ENCODE measurements around the gene NRIP1. TPM values are rescaled to one million over a fixed set of nuclear protein-coding genes. Genes with fewer than 3 reads are reported as not detected.

NRIP1 gene
- total RNA-seq, 2 donors from 2014 or later, result 14.1 to 18.1 TPM

DNA sequence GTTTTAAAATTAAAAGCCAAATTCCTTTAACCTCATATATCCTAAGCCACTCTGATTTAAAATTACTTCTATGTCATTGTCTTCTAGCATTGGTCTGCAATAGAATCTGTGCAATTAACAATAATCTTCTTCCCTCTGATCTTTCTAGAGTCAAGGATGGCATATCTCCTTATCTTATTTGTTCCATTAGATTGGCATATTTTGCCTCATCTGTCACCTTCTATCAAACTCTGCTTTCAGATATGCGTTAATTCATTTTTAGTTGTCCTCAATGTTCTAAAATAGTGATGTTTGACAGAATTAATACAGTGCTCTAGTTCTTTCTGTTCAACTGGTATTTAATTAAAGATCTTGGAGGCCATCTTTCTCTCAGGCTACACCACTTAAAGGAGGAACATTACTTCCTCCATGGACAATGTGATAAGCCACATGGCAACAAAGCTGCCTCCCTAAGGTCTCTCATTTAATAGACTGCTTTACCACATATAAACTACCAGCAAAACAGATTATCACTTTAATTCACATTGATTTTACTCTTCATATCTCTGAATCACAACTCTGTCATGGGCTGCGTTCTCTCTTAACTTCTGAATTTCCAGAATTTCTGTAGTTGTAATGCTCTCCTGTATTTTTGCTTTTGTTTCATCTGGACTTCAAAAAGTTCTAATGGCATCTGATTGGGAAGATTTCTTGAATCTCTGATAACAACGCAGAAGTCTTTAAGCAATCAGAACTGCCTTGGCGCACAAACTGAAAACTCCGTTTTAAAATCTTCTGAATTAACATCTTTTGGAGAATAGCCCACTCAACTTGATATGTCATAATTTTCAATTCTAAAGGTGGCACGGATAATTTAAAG is 2.8 kb downstream of the NRIP1 start:
- Mint-ChIP-seq H3K4me3 (peak overlapping the region; percentile 87), H3K4me1 (ENCODE audit: low read depth) (peaks cover 73% of the 10 kb centered on the region), H3K27ac (peak overlapping the region; percentile 52), H3K27me3 (ENCODE audit: low read depth) (no peaks in the 10 kb centered on the region), H3K9me3 (no peaks in the 10 kb centered on the region), H3K36me3 (ENCODE audit: insufficient read depth in 2 of 2) (peaks cover 0 to 3% of the 10 kb centered on the region in 2 donors)
- no peak for DNase-seq
- no peak for ATAC-seq (replicated peaks in 1 of 2)

DNA sequence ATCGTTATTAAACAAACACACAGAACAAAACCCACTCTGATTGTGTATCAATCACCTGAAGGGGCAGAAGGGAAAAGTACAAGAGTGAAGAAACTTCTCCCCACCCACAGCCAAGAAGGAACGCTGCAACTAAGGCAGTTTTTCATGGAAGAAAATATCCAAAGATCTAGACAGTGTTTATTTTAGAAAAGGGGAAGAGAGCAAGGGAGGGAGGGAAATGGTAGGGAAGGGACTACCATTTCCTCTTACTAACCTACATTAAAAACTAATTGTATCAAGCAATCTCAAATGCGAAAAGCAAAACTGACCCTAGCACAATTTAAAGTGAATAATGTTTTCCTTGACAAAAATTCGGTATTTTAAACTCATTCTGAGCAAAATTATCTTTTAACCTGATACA is 3.5 kb downstream of the NRIP1 start:
- Mint-ChIP-seq H3K27me3 (ENCODE audit: low read depth) (no peaks in the 10 kb centered on the region), H3K4me1 (ENCODE audit: low read depth) (peaks cover 79% of the 10 kb centered on the region), H3K9me3 (no peaks in the 10 kb centered on the region), H3K27ac (no peak overlapping the region), H3K36me3 (ENCODE audit: insufficient read depth in 2 of 2) (peaks cover 0 to 3% of the 10 kb centered on the region in 2 donors), H3K4me3 (peak overlapping the region; percentile 87)
- ATAC-seq (replicated peaks in 1 of 2) (no peak), DNase-seq (no peak)

DNA sequence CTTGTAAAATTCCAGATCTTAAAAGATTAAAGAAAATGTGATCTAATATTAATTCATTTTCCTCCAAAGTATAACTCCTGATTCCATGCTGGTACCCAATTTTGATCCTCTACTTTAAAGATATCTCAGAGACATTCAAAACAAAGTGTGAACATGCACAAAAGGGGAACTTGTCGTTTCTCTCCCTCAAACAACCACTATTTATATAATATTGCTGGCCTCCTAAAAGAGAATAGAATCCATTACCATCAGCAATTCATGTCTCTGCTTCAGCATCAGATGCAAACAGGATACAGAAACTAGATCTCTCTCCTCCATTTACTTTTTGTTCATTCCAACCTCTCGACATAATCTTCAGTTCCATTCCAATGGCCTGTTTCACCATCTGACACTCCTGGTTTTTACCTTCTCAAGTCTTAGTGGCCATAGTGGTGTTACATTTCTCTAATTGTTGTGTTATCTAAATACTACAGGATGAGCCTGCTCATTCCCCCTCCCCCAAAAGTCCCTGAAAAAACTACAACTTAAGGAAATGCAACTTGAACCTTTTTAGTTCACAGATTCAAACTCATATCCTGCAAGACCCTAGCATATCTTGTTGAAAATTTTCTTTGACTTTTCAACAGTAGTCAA is 4.1 kb downstream of the NRIP1 start:
- Mint-ChIP-seq H3K4me3 (peak overlapping the region; percentile 11 to 42), H3K27ac (no peak overlapping the region), H3K4me1 (ENCODE audit: low read depth) (peaks cover 79% of the 10 kb centered on the region), H3K27me3 (ENCODE audit: low read depth) (no peaks in the 10 kb centered on the region), H3K9me3 (no peaks in the 10 kb centered on the region), H3K36me3 (ENCODE audit: insufficient read depth in 2 of 2) (peaks cover 0 to 2% of the 10 kb centered on the region in 2 donors)
- DNase-seq (no peak), ATAC-seq (replicated peaks in 1 of 2) (no peak)

DNA sequence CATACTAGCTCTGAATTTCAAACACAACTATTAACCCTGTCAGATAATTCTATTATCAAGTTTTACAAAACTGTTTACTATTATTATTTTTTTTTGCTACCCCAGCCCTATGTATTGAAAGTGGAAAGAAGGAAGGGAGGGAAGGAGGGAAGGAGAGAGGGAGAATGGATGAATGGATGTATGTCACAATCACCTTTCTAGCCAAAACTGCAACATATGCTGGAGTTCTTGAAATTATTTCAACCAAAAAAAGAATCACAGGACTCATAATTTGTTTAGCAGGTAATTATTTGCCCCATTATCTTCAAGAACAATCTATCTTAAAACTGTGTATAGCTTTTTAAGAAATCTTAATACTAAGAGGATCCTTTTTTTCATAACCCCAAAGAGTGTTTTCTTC is 5.4 kb downstream of the NRIP1 start:
- Mint-ChIP-seq H3K9me3 (no peaks in the 10 kb centered on the region), H3K36me3 (ENCODE audit: insufficient read depth in 2 of 2) (peaks cover 0 to 2% of the 10 kb centered on the region in 2 donors), H3K4me1 (ENCODE audit: low read depth) (peaks cover 89% of the 10 kb centered on the region), H3K27ac (no peak overlapping the region), H3K4me3 (no peak overlapping the region), H3K27me3 (ENCODE audit: low read depth) (no peaks in the 10 kb centered on the region)
- no peak for DNase-seq
- ATAC-seq (replicated peaks in 1 of 2), result no peak

DNA sequence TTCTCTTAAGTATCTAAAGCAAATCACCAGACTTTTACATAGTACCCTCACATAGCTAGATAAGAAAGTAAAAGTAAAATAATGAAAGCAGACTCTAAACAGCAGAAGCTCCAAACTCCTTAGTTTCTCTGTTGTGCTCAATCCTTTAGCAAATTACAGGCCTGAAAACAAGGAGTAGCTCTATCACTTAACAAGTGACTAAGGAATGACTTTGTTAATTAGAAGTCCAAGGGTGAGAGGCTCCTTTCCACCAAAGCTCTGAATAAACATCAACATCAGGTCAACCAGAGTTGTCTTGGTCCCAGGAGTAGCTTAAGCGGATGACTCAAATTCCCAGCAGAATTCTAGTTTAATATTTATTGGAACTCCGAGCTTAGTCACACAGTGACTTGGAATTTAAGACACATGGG is 5.9 kb downstream of the NRIP1 start:
- H3K9me3 Mint-ChIP-seq, result no peaks in the 10 kb centered on the region
- H3K36me3 Mint-ChIP-seq (ENCODE audit: insufficient read depth in 2 of 2), result peaks cover 0 to 2% of the 10 kb centered on the region in 2 donors
- H3K4me3 Mint-ChIP-seq, result peak overlapping the region; percentile 70 to 94
- ATAC-seq (replicated peaks in 1 of 2) (peak in 1 of 2 donors; percentile 35), DNase-seq (no peak)
- H3K27me3 Mint-ChIP-seq (ENCODE audit: low read depth), result no peaks in the 10 kb centered on the region
- peak overlapping the region; percentile 84 for H3K27ac Mint-ChIP-seq
- H3K4me1 Mint-ChIP-seq (ENCODE audit: low read depth), result peaks cover 94% of the 10 kb centered on the region

DNA sequence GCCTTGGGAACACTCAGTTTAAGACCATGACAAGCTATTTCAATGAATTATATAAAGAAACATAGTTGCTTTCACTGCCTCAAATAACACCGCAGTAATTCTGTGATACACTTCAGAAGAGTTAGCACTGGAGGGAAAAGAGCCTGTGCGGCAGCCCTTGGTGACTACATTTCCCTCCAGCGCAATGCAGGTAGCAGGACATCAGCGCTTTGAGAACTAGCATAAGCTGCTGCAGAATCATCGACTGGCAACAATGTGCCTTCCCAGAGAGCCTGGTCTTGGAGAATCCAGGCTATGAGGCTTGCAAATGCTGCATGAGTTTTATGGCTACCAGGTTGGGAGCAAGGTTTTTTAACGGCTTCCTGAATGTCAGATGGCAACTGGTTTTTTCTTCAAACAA is 7.5 kb downstream of the NRIP1 start:
- H3K4me3 Mint-ChIP-seq, result peak overlapping the region; percentile 67 to 75
- H3K27me3 Mint-ChIP-seq (ENCODE audit: low read depth), result no peaks in the 10 kb centered on the region
- peaks cover 94% of the 10 kb centered on the region for H3K4me1 Mint-ChIP-seq (ENCODE audit: low read depth)
- peak; percentile 43 to 63 for ATAC-seq (replicated peaks in 1 of 2)
- H3K27ac Mint-ChIP-seq, result no peak overlapping the region
- peak in 1 of 2 donors; percentile 9 for DNase-seq
- no peaks in the 10 kb centered on the region for H3K9me3 Mint-ChIP-seq
- H3K36me3 Mint-ChIP-seq (ENCODE audit: insufficient read depth in 2 of 2), result no peaks in the 10 kb centered on the region

DNA sequence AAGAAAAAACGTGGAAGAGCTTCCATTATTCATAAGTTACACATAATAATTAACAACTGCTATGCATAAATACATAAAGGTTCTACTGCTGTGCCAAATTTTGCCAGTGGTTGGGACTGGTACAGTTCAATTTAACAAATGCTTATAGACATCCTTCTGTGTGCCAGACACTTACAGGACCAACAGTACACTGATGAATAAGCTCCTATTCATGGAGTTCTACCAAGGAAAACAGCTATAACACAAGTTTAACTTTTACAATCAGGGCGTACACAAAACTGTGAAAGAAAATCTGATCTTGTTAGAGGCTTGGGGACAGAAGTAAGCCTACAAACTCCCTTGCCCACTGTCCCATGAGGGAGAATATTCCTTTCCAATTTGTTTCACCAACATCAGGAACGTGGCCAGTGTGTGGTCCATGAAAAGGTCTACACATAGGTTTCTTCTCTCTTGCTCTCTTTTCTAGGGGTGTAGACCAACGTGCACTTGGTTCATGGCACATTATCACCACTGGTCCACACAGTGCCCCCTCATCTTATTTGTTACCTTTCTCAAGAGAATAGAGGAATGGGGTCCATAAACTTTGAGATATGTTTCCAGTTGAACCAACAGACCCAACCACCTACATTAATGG is 10.1 kb downstream of the NRIP1 start:
- Mint-ChIP-seq H3K4me3 (no peak overlapping the region), H3K27ac (no peak overlapping the region), H3K27me3 (ENCODE audit: low read depth) (no peaks in the 10 kb centered on the region), H3K9me3 (no peaks in the 10 kb centered on the region), H3K36me3 (ENCODE audit: insufficient read depth in 2 of 2) (no peaks in the 10 kb centered on the region), H3K4me1 (ENCODE audit: low read depth) (peaks cover 93% of the 10 kb centered on the region)
- ATAC-seq (replicated peaks in 1 of 2) (no peak), DNase-seq (no peak)

DNA sequence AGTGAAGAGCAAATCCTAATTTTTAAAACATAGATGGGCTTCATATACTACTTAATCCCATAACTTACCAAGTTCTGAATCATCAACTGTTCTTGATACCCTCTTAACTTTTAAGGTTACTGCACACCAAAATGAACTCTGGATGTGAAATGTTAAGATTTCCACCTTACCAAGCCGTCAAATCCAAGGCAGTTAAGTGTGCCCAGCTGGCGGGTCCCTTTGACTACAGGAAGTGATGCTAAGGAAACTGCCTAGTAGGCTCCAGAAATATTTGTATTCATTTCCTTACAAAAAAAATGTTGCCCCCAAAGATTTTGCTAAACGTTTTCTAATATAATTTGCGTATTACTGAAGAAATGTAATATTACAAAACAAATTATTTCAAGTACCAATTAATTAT is 10.7 kb downstream of the NRIP1 start:
- no peaks in the 10 kb centered on the region for H3K9me3 Mint-ChIP-seq
- H3K27ac Mint-ChIP-seq, result no peak overlapping the region
- DNase-seq (no peak), ATAC-seq (replicated peaks in 1 of 2) (no peak)
- H3K27me3 Mint-ChIP-seq (ENCODE audit: low read depth), result no peaks in the 10 kb centered on the region
- no peaks in the 10 kb centered on the region for H3K36me3 Mint-ChIP-seq (ENCODE audit: insufficient read depth in 2 of 2)
- no peak overlapping the region for H3K4me3 Mint-ChIP-seq
- peaks cover 89% of the 10 kb centered on the region for H3K4me1 Mint-ChIP-seq (ENCODE audit: low read depth)

DNA sequence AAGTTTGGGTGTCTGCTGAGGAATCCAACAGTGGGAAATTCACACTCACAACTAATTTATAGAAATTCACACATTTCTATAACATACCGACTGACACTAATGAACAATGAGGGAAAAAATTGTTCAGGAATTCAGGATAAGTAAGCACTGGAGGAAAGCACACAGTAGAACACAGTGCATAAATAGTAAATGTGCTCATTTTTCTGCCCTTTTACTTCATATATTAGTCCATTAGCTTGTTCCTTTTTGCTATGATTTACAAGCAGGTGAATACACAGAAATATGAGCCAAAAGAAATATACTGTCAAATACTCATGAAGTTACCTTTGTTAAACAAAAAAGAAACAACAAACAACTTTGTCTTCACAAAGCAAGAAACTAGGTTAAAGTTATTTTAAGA is 11.3 kb downstream of the NRIP1 start:
- Mint-ChIP-seq H3K27ac (no peak overlapping the region), H3K4me1 (ENCODE audit: low read depth) (peaks cover 84% of the 10 kb centered on the region), H3K36me3 (ENCODE audit: insufficient read depth in 2 of 2) (no peaks in the 10 kb centered on the region), H3K4me3 (peak overlapping the region; percentile 3 to 5), H3K27me3 (ENCODE audit: low read depth) (no peaks in the 10 kb centered on the region), H3K9me3 (no peaks in the 10 kb centered on the region)
- DNase-seq (no peak), ATAC-seq (replicated peaks in 1 of 2) (no peak)

DNA sequence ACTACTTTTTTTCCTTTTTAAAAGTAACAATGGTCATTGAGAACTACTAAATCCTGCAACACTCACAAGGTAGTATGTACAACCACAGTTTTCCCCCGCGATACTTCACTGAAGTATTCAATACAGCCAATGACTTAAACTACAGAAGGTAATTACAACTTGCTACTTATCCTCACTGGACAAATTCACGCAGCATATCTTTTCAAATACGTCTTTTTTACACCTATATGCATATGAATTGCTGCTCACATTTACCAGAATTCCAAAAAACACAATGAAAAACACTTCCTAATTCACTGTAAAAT is 12.4 kb downstream of the NRIP1 start:
- no peaks in the 10 kb centered on the region for H3K9me3 Mint-ChIP-seq

DNA sequence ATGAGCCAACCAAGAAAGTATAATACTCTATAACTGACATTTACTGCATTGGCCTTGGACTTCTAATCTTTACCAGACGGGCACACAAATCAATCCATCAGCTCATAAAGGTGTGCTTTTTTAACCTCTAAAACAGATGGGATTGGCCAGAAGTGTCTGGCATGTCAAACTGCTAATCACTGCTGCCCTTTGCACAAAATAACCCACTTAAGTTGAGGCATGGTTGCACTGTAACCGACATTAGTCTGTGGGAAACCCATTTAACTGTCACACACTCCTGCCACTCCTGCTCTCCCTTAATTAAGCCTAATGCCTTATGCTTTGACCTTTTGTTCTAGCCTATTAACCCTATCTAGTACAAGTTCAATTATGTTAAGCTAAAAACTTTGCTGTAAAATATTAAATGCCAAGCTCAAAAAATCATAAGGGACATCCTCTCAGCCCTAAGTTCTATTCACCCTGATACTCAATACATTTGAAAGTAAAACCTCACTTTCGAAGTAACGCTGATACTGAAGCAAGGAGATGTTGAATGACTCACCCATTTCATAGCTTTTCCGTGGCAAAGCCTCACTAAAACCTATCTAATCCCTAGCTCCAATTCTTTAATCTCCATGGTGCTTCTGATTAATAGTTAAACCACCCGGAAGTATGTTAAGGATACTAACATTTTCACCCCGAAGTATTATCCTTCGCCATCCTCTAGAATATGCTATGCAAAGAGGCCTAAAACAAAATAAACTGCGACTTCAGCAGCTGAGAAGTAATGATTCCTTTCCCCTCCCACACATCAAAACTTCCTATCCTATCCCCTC is 12.9 kb downstream of the NRIP1 start:
- Mint-ChIP-seq H3K4me3 (peak overlapping the region; percentile 85 to 99), H3K9me3 (no peaks in the 10 kb centered on the region), H3K27me3 (ENCODE audit: low read depth) (no peaks in the 10 kb centered on the region), H3K27ac (peak overlapping the region; percentile 97), H3K36me3 (ENCODE audit: insufficient read depth in 2 of 2) (peaks cover 0 to 2% of the 10 kb centered on the region in 2 donors), H3K4me1 (ENCODE audit: low read depth) (peaks cover 69% of the 10 kb centered on the region)
- DNase-seq (no peak), ATAC-seq (replicated peaks in 1 of 2) (peak; percentile 87 to 89)

More for the DNA sequence above, 12.4 kb downstream of the NRIP1 start:
- peak in 1 of 2 donors; percentile 14 for ATAC-seq (replicated peaks in 1 of 2)
- H3K4me3 Mint-ChIP-seq, result peak overlapping the region; percentile 85 to 99
- peaks cover 75% of the 10 kb centered on the region for H3K4me1 Mint-ChIP-seq (ENCODE audit: low read depth)
- no peak for DNase-seq
- H3K36me3 Mint-ChIP-seq (ENCODE audit: insufficient read depth in 2 of 2), result no peaks in the 10 kb centered on the region
- no peaks in the 10 kb centered on the region for H3K27me3 Mint-ChIP-seq (ENCODE audit: low read depth)
- H3K27ac Mint-ChIP-seq, result peak overlapping the region; percentile 97

DNA sequence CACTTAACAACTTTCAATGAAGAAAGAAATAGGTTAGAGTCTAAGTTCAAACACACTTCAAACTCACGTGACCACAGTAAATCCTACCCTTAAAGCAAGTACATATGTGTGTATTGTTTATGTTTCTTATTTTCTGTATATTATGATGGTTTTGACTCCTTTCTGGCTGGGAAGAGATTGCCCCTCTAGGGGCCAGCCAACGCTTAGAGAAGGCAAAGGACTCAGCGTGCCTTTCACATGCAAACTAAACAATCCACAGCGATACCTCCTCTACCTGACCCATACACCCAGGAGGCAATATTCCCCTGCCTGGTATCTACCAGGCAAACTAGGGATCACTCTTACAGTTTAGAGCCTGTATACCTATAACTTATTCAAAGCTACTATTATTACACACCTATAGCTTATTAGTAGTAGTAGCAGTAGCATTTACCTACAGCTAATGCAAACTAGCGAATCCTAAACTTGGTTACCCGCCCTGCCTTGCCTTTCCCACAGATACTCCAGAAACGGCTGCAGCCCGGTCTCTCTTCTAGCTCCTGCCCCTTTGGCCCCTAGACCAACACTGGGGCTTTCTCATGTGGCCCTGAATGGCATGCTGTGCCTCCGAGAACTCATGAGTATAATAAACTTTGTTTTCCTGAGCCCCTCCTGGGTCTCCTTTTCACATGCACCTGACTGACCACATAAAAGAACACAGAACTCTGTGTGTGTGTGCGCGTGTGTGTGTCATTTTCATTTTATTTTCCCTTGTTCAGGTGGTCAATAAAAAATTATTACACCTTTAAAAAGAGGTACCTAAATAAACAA is 14.0 kb downstream of the NRIP1 start:
- H3K4me3 Mint-ChIP-seq, result peak overlapping the region; percentile 85 to 99
- peaks cover 58% of the 10 kb centered on the region for H3K4me1 Mint-ChIP-seq (ENCODE audit: low read depth)
- DNase-seq (no peak), ATAC-seq (replicated peaks in 1 of 2) (no peak)
- no peaks in the 10 kb centered on the region for H3K27me3 Mint-ChIP-seq (ENCODE audit: low read depth)
- peak overlapping the region; percentile 50 for H3K27ac Mint-ChIP-seq
- peaks cover 0 to 5% of the 10 kb centered on the region in 2 donors for H3K36me3 Mint-ChIP-seq (ENCODE audit: insufficient read depth in 2 of 2)
- no peaks in the 10 kb centered on the region for H3K9me3 Mint-ChIP-seq
